ENCODE measurements around the gene RNF182.
"Not testable (repeated sequence)": the region's sequence is repeated elsewhere in the genome, so short reads cannot be mapped to it uniquely, and the experiment has no call there.

Gene RNF182

DNA sequence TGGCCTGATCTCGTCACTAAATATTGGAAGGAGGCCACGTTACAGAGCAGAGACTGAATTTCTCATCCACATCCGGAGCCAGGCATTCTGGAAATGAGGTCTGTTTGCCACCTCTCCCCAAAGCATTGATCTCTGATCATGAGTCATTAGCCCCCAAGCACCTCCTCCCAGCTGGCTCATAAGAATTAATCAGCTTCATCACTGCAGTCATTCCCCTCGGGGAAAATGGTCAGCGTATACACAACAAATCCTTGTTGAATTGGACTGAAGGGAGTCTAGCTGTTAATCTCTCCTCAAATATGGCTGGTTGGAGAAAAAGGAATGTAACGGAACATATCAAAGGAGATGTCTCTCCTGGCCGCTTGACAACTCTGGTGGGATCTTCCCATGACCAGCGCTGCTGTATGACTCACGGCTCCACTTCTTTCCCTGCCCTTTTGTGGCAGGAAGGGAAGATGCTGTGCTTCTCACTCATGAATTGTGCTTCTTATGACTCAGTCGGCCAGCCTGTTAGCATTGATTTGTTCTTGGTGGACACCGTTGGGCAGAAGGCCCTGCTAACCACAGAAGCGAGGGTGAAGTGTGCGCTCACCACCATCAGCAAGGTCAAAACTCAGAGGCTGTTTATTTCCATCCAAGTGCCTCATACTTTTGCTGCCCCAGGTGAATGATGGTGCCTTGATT, 76.7 kb downstream of the RNF182 start:
- DNase-seq (ENCODE audit: low spot score), result peak; percentile 79

DNA sequence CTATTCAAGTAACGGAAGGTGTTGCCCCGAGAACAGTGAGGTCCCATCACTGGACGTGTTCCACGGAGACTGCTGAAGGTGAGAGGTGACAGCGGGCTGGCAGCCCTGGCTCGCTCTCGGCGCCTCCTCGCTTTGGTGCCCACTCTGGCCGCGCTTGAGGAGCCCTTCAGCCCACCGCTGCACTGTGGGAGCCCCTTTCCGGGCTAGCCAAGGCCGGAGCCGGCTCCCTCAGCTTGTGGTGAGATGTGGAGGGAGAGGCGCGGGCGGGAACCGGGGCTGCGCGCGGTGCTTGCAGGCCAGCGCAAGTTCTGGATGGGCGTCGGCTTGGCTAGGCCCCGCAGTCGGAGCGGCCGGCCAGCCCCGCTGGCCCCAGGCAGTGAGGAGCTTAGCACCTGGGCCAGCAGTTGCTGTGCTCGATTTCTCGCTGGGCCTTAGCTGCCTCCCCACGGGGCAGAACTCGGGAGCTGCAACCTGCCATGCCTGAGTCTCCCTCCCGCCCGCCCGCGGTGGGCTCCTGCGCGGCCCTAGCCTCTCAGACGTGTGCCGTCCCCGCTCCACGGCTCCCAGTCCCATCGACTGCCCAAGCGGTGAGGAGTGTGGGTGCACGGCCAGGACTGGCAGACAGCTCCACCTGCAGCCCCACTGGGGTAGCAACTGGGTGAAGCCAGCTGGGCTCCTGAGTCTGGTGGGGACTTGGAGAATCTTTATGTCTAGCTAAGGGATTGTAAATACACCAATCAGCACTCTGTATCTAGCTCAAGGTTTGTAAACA, 77.6 kb downstream of the RNF182 start:
- DNase-seq (ENCODE audit: low spot score), result no peak

DNA sequence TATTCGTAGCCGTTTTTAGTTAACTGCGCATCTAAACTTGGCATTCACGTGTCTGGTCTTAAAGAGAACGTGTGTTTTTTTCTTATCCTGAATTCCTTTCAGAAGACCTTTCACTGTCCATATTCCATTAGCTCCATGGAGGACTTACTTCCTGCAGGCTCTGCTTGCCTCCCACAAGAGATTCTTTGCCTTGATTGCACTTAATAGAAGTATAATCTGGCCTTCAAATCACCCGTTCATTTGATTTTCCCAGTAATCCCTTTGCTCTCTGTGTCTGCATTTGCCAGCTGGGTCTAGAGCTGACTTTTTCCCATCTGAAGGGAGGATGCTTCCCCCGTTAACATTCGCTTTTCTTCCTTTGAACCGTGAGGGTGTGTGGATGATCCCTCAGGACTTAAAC, 79.5 kb downstream of the RNF182 start:
- no peak for DNase-seq (ENCODE audit: low spot score)

DNA sequence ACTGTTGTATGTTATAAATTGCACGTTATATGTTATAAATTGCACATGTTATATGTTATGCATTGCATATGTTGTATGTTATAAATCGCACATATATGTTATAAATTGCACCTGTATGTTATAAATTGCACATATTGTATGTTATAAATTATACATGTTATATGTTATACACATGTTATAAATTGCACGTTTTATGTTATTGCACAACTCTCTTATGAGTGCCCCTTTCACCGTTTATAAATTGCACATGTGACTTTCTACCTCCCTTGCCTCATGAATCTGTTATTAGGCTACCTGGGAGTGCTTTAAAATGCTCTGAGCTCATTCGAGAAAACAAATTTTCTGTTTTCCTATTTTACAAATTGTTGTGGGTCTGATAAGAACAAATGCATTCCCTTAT, 84.1 kb downstream of the RNF182 start:
- no peak for DNase-seq (ENCODE audit: low spot score)

DNA sequence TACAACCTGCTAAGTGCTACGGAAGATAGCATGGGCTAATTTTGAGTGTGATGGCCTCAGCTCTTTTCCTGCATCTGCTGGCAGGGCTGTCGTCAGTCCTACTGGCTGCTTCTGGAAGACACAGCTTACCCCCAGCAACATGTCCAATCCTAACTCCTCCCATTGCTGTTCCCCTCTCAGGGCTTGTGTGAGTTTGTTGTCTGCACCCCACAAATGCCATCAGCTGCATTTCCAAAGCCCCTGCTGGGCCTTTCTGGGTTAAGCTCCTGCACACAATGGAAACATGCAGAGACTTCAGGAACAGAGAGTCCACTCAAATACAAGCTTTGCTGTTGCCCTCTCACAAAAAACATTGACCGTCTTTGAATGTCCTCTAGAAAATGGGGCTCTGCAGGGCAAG, 84.7 kb downstream of the RNF182 start:
- no peak for DNase-seq (ENCODE audit: low spot score)

GRCh38 chr6:14010275-14010674, 85.5 kb downstream of the RNF182 start:
- DNase-seq (ENCODE audit: low spot score), result no peak

DNA sequence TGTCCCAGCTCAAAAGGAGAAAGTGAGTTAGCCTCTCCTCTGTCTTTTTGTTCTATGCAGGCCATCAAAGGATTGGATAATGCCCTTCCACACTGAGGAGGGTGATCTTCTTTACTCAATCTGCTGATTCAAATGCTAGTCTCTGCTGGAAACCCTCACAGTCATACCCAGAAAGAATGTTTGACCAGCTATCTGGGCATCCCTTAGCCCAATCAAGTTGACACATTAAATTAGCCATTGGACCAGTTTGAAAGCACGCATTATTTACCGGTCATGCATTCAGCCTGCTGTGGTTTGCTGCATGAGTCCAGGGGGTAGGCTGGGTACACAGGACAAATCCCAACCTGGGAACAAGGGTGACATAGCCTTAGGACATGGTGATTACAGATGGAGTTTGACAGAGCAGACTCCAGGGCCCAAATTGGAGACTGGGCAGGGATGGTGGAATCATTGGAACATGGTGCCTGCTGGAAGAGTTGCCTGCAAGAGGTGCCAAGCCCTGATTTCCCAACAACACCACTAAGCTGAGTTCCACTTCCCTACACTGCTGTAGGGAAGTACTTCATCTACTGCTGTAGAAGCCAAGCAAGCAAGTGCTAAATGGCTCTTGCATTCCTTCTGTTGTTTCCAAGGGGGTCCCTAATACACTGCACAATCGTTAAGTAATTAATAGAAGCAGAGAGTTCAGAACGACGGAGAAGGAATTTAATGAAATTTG, 87.7 kb downstream of the RNF182 start:
- DNase-seq (ENCODE audit: low spot score), result no peak

- DNase-seq (ENCODE audit: low spot score), result no peak
These were observed 91.2 kb downstream of the RNF182 start for GRCh38 chr6:14015964-14016363.

DNA sequence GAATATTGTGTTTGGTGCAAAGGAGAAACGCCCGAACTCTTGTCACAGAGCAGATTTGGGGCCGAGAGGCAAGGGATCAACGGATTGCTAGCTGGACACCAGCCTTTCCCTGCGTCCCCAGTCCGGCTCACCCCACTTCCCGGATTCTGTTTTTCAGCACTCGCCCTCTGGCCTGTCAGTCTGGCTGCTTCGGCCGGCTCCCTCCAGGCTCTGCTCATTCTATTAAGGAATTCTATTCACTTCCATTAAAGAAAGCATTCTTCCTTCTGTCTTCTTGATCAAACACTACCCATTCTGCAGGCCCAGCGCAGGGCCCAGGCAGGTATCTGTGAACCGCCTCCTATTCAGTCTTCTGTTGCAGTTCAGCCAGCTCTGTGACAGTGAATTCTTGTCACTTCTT, 91.7 kb downstream of the RNF182 start:
- no peak for DNase-seq (ENCODE audit: low spot score)

DNA sequence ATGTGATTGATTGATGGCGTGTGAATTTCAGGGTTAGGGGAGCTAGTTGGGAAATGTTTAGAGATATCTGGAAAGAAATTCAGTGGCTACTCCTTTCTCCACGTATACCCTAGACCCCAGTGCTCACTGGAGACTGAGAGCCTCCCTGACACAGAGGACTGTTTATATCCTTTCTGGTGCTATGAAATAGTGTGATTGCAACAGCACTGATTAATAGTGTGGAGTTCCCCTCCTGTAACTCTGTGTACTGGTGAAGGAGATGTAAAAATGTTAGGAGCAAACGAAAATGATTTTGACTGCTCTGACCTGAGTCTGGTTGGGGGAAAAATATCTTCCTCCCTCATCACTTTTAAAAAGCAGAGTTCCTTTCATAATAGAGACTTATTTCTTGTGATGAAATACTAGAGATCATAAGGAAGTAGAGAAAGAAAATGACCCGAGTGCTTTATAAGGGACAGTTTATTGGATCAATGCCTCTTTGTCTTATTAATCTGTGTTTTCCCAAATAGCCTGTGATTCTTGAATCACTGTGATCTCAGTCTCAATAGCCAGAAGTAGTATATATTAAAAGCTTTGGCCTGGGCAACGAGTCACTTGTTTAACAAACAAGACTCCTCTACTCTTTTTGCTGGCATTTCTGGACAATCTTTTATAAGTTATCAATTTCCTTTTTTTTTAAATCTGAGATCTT, 92.3 kb downstream of the RNF182 start:
- no peak for DNase-seq (ENCODE audit: low spot score)

- DNase-seq (ENCODE audit: low spot score), result no peak
These were observed 93.1 kb downstream of the RNF182 start for GRCh38 chr6:14017626-14018475.

DNA sequence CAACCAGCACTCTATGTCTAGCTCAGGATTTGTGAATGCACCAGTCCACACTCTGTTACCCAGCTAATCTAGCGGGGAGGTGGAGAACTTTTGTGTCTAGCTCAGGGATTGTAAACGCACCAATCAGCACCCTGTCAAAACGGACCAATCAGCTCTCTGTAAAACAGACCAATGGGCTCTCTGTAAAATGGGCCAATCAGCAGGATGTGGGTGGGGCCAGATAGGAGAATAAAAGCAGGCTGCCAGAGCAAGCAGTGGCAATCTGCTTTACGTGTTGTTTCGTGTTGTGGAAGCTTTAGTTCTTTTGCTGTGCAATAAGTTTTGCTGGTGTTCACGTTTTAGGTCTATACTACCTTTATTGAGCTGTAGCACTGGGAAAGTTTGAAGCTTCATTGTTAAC, 93.8 kb downstream of the RNF182 start:
- not testable (repeated sequence) for DNase-seq (ENCODE audit: low spot score)

DNA sequence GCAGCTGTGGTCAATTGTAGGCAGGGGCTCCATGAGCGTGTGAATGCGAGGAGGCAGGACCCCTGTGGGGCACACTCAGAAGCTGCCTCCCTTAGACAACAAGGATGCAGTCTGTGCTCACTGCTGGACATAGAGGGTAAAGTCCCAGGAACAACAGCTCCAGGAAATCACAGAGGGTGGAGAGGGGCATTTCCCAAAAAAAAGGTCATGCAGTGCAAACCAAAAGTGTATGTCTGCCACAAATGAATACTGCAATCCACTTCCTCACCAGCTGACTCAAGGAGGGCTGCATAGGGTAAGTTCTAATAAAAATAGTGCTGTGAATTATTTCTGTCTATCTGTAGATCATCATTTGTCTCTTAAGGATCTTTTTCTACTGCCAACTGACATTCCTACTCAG, 95.8 kb downstream of the RNF182 start:
- DNase-seq (ENCODE audit: low spot score), result no peak

DNA sequence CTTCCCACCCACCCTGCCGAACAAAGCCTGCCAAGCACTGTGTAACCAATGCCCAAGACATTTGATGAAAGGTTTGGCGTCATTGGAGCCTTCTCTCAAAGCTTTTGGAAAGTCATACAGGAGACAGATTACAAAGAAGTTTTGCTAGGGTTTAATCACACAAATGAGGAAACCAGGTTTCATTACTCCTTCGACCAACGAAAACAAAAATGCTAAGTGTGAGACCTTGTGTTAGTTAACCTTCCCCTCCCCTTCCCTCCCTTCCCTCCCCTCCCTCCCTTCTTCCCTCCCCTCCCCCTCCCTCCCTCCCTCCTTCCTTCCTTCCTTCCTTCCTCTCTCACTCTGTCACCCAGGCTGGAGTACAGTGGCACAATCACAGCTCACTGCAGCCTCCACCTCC, 96.7 kb downstream of the RNF182 start:
- DNase-seq (ENCODE audit: low spot score), result no peak

GRCh38 chr6:14022673-14023072, 97.9 kb downstream of the RNF182 start:
- DNase-seq (ENCODE audit: low spot score), result no peak

DNA sequence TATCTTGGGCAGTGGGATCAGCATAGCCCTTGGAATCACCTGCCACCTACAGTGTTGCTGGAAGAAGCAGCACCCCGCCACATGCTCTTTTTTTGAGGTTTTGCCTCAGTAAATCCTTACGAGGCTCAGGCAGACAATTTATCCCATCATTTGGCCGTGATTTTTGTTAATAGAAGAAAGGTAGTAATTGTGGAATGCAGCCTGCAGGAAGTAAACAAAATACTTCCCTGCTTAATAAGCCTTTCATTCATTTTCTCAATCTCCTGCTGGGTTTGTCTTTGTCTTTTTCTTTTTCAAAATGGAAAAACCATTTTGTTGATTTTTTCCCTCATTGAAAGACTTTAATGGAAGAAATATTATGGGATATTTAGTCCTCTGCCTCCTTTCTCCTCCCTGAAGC, 99.1 kb downstream of the RNF182 start:
- no peak for DNase-seq (ENCODE audit: low spot score)

DNA sequence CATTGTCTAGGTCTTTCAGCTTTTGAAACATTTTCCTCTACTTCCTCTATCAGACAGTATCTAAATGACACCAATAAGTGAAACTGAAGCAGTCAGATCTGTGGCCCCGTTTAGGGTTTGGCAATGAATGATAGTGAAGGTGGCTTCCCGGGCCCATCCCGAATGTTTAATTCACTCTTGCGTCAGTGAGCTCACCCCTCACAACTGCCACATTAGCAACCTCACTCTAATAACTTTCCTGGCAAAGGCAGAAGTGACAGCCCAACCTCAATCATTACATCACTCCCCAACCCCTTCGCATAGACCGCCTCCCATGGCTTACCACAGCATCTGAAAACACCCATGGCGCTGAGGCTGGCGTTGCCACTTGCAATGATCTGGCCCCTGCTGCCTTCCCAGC, 100.4 kb downstream of the RNF182 start:
- no peak for DNase-seq (ENCODE audit: low spot score)

GRCh38 chr6:14026831-14027539, 102.2 kb downstream of the RNF182 start:
- no peak for DNase-seq (ENCODE audit: low spot score)

DNA sequence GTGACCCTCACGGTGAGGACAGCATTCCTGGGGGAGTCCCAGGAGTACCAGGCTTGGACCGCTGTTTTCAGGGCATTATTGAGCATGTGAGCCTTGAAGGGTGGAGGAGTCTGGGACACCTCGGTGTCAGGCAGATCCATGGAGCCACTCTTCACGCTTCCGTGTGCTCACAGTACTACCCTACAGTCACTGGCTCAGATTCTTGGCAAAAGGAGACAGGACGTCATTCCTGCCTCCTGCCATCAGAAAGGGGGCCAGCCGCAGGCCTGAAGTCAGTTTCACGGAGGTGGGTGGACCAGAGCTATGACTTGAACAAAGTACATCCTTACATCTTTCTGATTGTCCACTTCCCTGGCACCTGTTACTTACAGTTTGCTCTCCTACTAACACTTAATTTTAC, 103.9 kb downstream of the RNF182 start:
- DNase-seq (ENCODE audit: low spot score), result no peak

GRCh38 chr6:14029605-14030004, 104.9 kb downstream of the RNF182 start:
- DNase-seq (ENCODE audit: low spot score), result no peak
